Measurements from ENCODE around the gene ADSS2.
"Not testable (repeated sequence)": the region's sequence is repeated elsewhere in the genome, so short reads cannot be mapped to it uniquely, and the experiment has no call there.

Gene ADSS2

DNA sequence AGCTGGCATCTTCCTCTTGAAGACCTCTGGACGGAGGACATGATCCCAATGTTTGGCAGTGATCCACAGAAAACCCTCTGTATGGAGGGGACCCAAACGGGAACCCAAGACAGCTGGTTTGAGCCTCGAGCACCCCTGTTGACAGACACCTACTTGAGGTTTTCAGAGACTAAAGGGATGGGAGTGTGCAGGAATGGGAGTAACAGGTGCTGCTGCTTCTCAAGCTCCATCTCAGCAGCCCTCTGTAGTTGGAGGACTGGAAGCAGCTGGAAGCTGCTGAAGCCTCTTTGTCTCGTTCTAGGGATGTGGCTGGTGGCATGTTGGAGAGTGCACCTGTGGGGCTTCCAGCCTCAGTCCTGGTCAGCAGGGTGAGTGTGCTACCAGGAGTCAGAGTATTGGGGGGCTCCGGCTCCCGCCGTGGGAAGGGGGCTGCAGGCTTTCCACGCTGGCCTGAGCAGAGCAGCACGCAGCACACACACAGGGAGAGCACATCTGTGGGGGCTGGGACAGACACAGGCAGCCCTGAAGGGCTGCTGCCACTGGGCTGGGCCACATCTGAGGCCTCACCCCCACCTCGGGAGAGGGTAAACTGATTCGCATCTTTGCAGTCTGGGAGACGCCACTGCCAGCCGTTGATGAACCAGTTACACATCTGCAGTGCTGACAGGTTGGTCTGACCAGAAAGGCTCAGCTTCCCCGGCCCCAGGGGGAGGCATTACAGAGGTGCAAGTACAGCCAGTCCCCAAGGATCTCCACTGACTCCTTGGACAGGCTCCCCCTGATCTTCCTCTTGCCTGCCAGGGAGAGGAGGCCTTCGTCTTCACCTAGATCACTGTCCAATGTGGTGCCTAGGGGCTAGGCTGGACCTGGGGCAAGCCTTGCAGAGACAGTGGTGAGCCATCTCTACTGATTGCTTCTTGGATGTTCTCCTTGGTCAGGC is 56.6 kb downstream of the ADSS2 start:
- no peak for DNase-seq

DNA sequence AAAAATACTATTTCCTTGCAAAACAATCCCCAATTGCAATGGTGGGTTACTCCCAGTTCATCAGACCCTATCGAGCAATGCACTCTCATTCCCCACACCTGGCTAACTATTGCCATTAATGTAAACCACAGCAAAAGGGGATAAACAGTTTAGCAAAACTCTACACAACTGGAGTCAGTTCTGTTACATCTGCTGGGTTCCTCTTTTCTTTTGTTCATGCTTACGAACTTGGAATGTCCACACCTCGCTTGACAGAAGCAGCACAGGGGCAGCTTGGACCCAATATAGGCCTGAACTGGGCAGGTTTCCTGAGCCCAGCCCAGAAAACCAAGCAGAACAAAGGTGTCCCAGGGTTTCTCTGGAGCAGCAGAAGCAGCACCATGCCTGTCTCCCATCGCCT is 57.4 kb downstream of the ADSS2 start:
- DNase-seq: no peak

DNA sequence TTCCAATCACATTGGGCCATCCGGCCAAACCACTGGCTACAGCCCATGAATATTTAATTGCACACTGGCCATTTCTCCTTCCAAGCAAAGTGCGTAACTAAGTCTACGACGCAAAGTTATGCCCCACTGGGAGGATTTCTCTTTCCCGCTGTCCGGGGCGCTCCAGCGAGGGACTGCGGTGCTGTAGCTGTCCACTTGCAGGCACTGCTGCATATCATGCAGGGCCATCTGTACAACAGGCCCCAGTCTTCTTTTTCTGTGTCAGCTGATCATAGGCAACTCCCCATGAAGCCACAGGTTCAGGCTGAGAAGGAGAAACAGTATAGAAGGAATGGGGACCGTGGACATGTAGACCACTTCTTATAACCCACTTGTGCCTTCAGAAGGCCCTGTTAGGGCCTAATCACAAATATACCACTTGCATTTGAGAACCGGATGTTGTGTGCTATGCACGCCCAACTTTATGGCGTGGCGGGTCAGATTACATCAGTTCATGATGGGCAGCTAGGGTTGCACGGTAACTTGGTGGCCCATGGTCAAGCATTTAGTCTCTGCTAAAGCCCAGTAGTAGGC is 58.0 kb downstream of the ADSS2 start:
- no peak for DNase-seq

DNA sequence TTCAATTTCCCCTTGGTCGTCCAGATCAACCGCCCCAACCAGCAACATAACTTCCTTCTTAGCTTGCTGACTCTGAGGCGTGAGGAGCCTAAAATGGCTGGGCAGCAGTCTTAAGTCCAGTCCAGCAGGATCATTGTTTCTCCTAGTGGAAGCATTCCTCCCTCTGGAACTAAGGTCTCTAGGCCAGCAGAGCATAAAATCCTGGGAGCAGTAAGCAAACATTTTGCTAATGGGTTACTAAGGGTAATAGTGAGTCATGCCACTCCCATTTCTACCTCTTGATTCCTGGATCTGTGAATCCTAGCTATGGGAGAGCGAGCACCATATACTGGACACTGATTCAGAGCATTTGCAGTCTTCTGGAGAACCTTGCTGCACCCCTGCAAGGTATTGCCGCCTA is 59.9 kb downstream of the ADSS2 start:
- no peak for DNase-seq

DNA sequence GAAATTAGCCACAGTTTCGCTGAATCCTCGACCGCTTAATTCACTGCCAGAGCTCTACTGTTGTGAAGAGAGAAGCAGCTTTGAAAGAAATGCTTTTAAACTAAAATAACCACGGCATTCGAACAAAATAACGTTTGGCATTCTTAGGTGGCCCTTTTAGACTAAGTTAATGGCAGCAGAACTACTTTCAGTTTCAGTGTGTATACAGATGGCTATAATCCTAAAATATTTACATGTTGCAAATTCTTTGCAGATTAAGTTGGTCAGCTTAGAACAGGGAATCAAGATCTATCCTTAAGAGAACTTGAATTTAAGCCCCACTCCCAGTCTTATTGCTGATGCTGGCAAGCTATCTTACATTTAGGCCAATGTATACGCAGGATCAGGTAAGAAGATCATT is 62.7 kb downstream of the ADSS2 start:
- DNase-seq: no peak

DNA sequence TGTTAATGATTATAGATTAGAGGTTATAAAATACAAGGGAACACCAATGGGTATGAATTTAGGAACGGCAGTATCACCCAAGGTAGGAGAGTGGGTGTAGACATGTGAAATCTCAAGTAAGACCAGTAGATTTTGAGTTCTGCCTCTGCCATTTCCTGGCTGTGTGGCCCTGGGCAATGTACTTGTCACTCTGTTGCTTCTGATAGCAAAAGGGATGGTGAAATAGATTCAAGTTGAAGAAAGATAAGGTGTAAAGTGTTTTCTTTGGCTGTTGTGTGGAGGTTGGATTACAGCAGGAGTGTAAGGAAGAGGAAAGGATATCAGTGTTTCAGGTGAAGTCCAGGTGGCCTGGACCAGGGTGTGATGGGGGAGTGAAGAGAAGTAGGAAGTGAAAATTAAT is 64.3 kb downstream of the ADSS2 start:
- no peak for DNase-seq

DNA sequence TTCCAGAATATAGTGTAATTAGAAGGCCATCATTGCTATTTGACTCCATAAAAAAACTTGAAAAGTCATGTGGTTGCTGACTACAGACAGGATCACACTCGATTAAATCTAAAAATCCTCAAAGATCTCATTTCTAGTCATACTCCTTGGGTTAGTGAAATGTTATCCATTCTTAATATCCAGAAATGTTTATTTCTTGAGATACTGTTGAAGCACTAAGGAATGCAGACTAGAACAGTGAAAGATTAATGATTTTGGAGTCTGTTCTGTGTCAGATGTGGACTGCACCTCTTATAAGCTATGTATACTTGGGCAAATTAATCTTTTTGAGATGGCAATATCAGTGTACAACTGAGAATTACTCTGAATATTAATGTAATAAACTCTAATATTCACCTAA is 65.1 kb downstream of the ADSS2 start:
- DNase-seq: no peak

DNA sequence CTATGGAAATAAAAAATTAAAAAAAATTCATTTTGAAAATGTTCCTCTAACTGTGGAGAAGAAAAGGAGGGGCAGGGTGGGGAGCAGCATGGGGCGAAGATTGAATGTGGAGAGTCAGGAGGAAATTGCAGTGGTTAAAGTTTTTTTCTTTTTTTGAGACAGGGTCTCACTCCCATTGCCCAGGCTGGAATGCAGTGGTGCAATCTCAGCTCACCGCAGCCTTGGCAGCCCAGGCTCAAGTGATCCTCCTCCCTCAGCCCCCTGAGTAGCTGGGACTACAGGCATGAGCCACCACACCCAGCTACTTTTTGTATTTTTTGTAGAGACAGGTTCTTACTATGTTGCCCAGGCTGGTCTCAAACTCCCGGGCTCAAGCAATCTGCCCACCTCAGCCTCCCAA is 67.6 kb downstream of the ADSS2 start:
- no peak for DNase-seq

DNA sequence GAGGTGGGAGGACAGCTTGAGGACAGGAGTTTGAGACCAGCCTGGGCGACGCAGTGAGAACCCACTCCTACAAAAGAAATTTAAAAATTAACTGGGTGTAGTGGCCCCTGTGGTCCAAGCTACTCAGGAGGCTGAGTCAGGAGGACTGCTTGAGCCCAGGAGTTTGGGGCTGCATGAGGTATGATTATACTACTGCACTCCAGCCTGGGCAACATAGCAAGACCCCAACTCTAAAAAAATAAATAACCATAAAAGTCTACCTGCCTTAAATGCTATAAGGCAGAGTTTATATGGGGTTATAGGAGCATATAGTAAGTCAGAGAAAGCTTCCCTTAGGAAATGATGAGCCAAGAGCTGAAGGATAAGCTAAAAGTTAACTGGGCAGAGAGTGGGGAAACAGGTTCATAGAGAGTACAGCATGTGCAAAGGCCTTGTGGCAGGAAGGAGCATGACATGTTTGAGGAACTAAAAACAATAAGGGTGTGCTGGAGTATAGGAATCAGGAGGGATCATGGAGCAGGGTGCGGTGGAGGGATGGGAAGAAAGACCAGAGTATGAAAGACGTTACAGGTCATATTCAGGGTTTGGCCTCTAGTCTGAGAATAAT is 68.3 kb downstream of the ADSS2 start:
- no peak for DNase-seq

DNA sequence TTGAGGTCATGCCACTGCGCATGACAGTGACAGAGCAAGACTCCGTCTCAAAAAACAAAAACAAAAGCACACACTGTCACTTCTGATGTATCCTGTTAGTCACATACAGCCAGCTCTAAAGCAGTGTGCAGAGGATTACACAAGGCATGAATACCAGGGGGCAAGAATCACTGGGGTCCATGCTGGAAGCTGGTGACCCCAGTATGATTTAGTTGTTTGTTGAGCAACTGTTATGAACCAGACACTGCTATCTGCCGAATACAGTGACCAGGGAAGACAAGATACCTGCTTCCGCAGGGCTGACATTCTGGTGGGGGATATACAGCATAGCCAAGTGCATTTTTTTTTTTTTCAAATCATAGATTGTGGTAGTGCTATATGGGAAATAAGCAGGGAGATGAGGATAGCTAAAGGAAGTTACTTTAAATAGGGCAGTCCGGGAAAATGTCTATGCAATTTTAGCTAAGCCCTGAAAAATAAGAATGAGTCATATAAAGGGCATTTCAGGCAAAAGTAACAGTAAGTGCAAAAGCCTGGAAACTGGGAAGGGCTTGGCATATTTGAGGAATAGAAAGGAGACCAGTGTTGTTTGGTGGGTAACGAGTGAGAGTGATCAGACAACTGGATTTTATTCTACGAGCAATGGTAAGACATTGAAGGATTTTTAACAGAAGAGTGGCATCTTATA is 69.7 kb downstream of the ADSS2 start:
- no peak for DNase-seq

DNA sequence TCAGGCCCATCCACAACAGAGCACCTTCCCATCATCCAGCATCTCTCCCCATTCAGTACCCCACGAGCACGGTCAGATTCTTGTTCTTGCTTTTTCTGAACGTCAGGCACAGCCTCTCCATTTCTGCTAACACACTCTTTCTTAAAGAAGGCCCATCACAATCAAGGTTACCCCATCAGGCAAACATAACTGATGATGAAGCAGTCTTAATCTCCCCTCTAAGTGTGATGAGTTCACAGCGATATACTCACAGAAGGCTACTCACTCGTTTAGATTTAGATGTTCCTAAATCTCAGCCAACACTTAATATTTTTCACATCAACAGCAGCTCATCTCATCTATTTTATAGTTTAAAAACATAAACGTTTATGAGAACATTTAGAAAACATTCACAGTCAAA is 75.6 kb downstream of the ADSS2 start:
- DNase-seq: no peak

DNA sequence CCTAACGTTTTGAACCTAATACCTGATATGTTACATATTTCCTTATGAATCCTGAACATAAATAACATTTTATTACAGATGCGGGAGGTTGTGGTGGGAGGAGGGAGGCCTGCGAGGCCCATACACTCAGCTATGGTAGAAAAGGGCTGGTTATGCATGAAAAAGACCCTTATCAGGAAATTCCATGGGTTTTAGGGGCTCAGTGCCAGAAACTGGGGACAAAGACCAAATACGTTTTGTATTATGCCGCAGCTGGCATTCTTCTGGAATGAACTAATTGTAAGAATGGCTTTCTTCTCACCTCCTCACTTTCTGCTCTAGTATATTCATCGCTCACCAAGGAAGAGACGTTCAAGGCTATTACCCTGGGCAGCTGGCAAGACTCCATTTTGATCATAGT is 76.7 kb downstream of the ADSS2 start:
- DNase-seq: no peak

DNA sequence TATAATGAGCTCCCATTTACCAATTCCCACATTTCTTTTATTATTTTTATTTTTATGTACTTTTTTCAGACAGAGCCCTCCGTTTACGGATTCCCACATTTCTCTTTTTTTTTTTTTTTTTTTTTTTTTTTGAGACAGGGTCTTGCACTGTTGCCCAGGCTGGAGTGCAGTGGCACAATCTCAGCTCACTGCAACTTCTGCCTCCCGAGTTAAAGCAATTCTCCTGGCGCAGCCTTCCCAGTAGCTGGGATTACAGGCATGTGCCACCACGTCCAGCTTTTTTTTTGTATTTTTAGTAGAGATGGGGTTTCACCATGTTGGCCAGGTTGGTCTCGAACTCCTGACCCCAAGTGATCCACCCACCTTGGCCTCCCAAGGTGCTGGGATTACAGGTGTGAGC is 77.2 kb downstream of the ADSS2 start:
- not testable (repeated sequence) for DNase-seq

DNA sequence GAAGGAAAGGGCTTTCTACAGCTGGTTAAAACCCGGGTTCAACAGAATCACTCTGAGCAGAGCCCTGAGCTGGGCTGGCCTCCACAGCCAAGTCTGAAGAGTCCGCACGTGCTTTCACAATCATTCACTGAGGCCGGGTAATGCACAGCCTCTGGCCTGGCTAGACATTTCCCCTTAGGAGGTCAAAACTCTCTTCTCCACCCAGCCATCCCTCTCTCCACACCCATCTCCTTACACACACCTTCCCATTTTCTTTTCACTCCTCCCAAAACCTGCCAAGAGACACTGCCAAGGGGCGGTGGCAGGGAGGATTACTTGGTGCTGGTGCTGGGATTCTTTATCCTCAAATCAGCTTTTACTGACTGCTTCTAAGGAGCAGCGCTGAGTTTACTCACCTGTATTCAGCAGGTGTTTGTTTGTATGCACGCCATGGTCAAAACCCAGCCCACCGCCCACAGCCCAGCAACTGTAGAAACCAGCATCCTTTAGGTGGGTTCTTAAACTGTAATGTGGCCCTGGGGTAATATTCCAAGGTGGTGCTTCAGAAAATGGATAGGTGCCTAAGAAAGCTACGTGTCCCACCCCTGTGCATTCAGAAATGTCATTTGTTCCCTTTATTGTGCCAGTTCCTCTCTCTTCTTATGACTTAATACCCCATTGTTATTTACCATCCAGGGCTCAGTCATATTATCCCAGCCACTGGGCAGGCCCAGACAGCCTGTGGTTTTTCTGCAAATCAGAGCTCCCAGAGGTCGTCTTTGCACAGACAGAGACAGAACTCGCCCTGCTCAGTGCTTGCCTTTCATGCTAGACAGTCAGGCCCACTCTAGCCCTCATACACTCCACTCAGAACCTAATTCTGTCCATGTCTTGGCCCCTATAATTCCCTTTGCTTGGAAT is 80.2 kb downstream of the ADSS2 start:
- DNase-seq: no peak

DNA sequence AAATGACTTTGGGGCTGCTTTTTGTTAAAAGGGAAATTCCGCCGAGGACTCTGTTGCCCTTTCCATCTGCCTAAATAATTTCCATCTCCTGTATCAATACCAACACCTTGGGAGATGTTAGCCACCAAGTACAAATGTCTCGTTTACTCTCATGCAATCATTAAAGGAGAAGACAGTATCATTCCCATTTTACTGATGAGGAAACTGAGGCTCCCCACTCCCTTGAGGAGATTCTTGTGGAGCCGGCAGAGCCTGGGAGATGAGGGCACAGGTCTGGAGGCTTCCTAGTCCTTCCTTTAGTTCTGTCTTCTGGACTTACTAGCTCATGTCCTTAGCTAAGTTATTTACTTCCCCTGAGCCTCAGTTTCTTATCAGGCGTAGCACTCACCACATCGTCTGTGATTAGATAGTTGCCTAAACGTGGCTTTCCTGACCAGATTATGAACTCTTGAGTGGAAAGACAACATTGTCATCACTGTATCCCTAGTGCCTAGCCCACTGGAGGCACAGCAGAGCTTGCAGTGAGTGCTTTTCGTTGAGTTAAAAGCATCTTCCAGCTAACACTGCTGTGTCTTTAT is 81.6 kb downstream of the ADSS2 start:
- no peak for DNase-seq

DNA sequence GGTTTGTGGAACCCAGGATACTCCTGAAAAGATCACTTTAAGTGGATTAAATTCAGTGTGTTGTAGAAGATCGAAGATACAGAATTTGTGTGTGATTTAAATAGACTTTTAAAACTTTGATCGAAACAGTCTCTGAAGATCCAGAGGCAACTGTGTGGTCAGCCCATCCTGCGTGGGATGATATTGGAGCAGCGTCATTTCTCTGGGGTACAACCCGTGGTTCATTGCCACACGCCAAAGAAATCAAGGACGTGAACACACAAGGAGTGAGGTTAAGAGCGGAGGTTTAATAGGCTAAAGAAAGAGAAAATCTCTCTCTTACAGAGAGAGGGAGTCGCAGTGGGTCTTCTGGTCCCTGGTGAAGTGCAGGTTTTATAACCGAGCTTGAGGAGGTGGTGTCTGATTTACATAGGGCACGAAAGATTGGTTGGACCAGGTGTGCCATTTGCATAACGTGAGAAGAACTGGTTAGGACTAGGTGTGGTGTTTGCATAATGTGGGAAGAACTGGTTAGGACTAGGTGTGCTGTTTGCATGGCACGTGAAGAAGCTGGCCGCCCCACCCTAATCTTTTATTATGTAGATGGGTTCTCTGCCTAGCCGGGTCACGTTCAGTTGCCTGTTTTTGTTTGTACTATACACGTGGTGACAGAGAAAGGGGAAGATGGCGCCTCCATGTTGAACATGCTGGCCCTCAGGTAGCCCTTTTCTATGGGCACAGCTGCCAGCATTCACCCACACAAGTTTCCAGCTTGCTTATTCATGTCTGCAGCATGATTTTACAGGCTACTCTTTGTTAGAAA is 82.3 kb downstream of the ADSS2 start:
- DNase-seq: no peak

DNA sequence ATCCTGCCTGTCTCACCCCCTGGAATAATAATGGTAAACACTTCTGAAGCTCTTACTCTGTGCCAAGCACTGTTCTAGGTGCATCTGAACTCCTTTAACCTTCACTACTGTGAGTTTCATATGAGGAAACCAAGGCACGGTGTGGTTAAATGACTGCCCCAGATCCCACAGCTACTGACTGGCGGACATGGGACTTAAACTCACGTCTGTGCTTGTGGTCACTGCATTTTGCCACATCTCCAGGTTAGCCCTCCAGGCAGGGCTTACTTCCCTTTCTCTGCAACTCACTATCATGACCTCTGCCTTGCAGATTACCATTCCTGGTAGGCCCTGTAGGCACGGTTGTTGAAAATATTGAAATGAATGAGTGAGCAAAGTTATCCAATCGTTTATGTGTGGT is 83.4 kb downstream of the ADSS2 start:
- DNase-seq: no peak

DNA sequence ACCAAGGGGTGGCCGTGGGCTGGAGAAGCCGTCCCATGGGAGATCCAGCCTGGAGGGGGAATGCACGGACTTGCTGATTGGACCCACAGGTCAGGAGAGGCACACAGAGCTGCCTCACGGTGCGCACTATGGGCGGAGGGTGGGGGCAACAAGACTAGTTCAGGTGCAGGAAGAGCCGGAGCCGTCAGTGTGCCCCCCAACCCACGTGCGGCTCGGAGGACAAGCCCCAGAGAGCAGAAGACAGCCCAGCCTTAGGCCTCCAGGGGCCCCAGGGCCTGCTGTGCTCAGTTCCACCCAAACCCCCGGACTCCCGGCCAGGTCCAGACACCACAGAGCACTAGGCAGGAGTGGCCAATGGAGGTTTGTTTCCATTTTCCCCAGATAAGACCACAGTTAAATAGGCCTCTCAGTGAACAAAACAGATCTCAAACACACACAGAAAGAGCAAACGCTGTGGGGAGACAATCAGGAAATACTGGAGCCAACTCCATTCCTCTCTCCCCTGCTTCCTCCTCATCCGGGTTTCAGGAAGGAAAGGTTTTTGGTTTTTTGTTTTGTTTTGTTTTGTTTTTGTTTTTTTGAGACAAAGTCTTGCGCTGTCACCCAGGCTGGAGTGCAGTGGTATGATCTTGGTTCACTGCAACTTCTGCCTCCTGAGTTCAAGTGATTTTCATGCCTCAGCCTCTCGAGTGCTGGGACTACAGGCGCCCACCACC is 84.2 kb downstream of the ADSS2 start:
- DNase-seq: no peak

DNA sequence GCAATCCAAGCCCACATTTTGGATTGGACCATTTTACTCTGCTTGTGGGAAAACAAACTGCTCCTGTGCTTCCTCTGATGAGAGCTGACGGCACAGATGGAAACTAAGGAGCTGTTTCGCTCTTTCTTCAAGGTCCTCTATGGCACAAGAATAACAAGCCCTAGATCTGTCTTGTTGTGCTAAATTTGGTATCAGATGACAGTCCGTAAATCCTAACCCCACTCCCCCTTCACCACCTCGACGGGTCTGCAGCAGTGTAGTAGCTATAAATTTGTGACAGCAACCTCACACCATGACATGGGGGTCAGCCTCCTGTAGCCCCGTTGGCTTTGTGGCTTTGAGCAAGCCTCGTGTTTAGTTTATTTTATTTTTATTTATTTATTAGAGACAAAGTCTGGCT is 85.9 kb downstream of the ADSS2 start:
- no peak for DNase-seq

DNA sequence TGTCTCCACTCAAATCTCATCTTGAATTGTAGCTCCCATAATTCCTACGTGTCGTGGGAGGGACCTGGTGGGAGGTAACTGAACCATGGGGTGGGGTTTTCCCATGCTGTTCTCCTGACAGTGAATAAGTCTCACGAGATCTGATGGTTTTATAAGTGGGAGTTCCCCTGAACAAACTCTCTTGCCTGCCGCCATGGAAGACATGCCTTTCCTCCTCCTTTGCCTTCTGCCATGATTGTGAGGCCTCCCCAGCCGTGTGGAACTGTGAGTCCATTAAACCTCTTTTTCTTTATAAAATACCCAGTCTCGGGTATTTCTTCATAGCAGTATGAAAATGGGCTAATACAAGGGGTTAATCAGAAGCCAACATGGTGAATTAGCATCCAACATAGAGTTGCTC is 86.4 kb downstream of the ADSS2 start:
- DNase-seq: not testable (repeated sequence)

DNA sequence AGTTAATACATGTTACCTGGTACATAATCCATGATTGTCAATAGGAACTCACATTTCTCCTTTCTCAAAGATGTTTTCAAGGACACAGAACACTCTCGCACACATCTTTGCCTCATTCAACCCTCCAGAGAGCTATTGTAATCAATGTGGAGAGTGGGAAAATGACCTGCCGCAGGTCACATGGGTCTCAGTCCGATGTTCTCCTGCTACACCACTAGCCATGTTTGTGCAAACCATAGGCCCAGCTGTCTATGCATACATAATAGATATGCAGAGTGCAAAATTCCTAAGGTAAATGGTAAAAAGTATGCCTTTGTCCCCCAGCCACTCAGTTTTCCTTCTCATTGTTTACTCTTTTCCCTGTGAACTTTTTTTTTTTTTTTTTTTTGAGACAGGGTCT is 89.2 kb downstream of the ADSS2 start:
- no peak for DNase-seq

Measured in activated CD4-positive, alpha-beta T cell treated with anti-CD3 and anti-CD28 coated beads, Interleukin-2, amount 50 U/mL, for 1 hour (primary cell).